Prostate gland (tissue), 2 donors: Measurements from ENCODE around the gene TAF7.

Experiments used
- CTCF ChIP-seq, 4 experiments: fragments of 200-600 bp in 2 of 4; fragments of 450-650 bp in 2 of 4; sonication (generic) in 2 of 4; IDR thresholded peaks; 1 replicate in 3 of 4; 2 replicates in 1 of 4; pipeline ENCODE4 v1.5.1; 2016 to 2019; ENCODE audit warnings: antibody characterized with exemption in 4 of 4, mild to moderate bottlenecking in 2 of 4, moderate library complexity in 2 of 4
- POLR2AphosphoS5 ChIP-seq: sonication (generic); formaldehyde crosslinking; IDR thresholded peaks from one replicate; pipeline ENCODE4 v1.6.1; 2017; ENCODE audit warnings: antibody characterized with exemption

- TF ChIP-seq CTCF (IDR thresholded peaks at IDR 0.05) (no peak), POLR2AphosphoS5 (no peak)
Observed at GRCh38 chr5:141322261-141322660, 1.7 kb upstream of the TAF7 start.
